Retinal pigment epithelial cell (primary cell): ENCODE measurements around the gene SYNJ2.
"Not testable (repeated sequence)": the region's sequence is repeated elsewhere in the genome, so short reads cannot be mapped to it uniquely, and the experiment has no call there.

ENCODE experiments used
- DNase-seq: peaks from one replicate; pipeline ENCODE4 v3.0.0-alpha.2; 2010; ENCODE audit warnings: low read depth
- H3K4me3 ChIP-seq: 2 replicates; pipeline ENCODE4 v1.5.1; 2011; ENCODE audit warnings: mild to moderate bottlenecking, low read length, control low read depth, moderate library complexity
- TF ChIP-seq, protein P1 (sequence below): conservative IDR thresholded peaks from 2 replicates; pipeline ENCODE4 v1.5.1; 2011; ENCODE audit warnings: low read depth, low read length, control low read depth, inconsistent platforms

Gene SYNJ2

DNA sequence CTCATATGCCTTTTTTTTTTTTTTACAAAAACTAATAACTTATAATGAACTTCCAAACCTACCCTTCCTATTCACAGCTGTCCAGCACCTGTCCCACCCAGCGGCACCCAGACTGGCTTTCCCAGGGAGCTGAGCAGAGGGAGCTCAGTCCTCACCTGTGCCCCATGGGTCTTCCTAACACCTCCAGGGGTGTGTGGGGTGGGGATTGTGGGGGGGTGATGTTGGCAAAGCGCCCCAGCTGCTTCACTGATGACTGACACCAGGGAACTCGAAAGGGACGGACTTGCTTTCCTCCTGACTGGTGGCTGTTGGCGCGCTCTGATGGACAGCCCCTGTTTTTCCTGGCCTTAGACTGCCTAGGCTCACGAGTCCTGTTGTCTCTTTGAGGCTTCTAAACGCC, 14.2 kb upstream of the SYNJ2 start:
- no peak overlapping the region for H3K4me3 ChIP-seq
- TF ChIP-seq, protein P1, sequence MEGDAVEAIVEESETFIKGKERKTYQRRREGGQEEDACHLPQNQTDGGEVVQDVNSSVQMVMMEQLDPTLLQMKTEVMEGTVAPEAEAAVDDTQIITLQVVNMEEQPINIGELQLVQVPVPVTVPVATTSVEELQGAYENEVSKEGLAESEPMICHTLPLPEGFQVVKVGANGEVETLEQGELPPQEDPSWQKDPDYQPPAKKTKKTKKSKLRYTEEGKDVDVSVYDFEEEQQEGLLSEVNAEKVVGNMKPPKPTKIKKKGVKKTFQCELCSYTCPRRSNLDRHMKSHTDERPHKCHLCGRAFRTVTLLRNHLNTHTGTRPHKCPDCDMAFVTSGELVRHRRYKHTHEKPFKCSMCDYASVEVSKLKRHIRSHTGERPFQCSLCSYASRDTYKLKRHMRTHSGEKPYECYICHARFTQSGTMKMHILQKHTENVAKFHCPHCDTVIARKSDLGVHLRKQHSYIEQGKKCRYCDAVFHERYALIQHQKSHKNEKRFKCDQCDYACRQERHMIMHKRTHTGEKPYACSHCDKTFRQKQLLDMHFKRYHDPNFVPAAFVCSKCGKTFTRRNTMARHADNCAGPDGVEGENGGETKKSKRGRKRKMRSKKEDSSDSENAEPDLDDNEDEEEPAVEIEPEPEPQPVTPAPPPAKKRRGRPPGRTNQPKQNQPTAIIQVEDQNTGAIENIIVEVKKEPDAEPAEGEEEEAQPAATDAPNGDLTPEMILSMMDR = no peak
- no peak for DNase-seq

DNA sequence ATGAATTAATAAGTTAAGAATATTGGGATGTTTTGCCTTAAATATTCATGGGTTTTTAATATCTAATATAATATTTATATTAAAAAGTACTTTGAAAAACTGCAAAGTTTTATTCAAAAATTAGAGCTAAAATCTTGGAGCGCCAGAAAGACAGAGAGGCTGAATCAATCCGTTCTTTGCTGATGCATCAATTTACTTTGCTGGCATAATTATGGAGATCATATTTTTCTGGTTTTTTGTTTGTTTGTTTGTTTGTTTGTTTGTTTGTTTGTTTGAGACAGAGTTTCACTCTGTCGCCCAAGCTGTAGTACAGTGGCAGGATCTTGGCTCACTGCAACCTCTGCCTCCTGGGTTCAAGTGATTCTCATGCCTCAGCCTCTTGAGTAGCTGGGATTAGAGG, 9.5 kb upstream of the SYNJ2 start:
- not testable (repeated sequence) for DNase-seq, H3K4me3 ChIP-seq

GRCh38 chr6:157974341-157974894, 7.2 kb upstream of the SYNJ2 start:
- no peak for DNase-seq
- H3K4me3 ChIP-seq = no peak overlapping the region
- TF ChIP-seq, protein P1 = no peak

DNA sequence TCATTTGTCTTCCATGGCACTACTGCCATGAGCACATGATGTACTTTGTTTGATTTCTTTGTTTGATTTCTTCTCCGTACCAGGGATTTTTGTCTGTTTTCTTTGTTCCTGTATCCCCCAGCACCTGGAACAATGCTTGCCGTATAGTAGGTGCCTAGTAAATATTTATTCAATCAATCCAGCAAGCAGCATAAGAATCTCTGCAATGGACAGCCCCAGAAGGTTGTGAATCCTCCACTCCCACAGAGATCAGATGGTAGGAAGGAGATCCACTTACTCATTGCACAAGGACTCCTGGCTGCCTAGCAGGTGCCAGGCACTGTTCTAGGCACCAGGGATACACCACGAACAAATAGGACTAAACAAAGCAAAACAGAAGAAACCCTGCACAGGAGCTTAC, 6.7 kb upstream of the SYNJ2 start:
- no peak for DNase-seq
- no peak overlapping the region for H3K4me3 ChIP-seq
- TF ChIP-seq, protein P1 = no peak

GRCh38 chr6:157975456-157975855, 6.2 kb upstream of the SYNJ2 start:
- no peak overlapping the region for H3K4me3 ChIP-seq
- TF ChIP-seq, protein P1 = no peak
- no peak for DNase-seq

DNA sequence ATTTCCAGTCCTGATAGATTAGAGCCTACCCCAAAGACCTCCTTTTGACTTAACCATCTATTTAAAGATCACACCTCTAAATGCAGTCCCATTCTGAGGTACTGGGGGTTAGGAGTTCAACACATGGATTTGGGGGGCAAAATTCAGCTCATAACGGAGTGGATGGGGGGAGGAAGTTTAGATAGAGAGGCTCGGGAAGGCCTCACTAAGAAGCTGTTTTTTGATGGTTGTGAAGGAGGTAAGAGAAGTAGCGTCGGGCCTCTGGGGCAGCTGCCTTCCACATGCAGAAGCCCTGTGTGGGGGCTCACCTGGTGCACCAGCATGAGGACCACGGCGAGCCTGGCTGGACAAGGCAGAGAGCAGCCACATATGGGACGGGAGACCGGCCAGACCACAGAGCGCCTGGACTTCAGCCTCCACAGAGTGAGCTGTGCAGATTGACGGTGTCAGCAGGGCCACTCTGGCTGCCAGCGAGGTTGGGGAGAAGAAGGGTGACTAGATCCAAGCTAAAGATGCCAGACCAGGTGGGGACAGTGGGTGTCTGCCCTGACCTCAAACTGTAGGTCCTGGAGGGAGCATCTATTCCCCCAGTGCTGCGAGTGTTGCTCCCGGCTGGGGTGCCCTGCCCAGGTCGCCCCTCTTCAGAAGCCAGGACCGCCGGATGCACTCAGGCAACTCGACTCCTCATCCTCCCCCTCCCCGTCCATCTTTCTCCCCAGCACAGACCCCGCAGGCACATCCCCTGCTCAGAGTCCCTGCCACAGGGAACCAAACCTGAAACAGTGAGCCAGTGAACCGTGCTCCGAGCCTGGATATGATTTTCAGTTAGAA, 5.1 kb upstream of the SYNJ2 start:
- DNase-seq = no peak
- H3K4me3 ChIP-seq = no peak overlapping the region
- TF ChIP-seq, protein P1 = no peak

DNA sequence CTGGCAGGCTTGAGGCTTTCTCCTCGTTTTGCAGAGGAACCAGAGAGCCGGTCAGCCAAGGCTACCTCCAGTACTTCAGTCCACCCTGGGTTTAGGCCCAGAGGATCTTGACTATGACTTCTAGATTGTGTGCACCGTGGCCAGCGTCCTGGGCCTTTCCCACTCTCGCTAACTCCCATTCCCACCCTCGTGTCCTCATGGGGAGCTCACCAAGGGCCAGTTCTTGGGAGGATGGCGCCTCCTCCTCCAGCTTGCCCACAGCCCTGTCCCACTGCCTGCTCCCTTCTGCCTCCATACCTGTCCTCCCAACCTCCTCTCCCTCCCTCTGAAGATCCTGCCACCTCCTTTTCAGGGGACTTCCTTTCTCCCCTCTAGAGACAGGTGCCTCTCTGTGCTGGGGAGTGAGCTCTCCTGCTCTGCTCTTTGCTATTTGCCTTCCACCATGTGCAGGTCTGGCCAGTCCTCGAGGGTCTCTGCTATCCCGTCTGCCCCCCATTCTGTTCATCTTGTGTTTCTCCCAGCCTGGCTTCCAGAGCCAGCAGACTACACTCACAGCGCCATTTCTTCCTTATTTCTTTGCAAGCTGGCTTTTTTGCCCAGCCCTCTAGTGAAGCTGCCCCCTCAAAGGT, 4.4 kb upstream of the SYNJ2 start:
- no peak overlapping the region for H3K4me3 ChIP-seq
- TF ChIP-seq, protein P1 = no peak
- DNase-seq = no peak
